Retinal pigment epithelial cell (primary cell): Measurements from ENCODE around the gene NDUFA13.

Source experiments
- DNase-seq: peaks from one replicate; pipeline ENCODE4 v3.0.0-alpha.2; 2010; ENCODE audit warnings: low read depth
- H3K4me3 ChIP-seq: 2 replicates; pipeline ENCODE4 v1.5.1; 2011; ENCODE audit warnings: mild to moderate bottlenecking, low read length, control low read depth, moderate library complexity
- CTCF ChIP-seq: conservative IDR thresholded peaks from 2 replicates; pipeline ENCODE4 v1.5.1; 2011; ENCODE audit warnings: low read depth, low read length, control low read depth, inconsistent platforms

The NDUFA13 gene

GRCh38 chr19:19527674-19528625 lies 11.9 kb downstream of the NDUFA13 start:
- no peak for DNase-seq

DNA sequence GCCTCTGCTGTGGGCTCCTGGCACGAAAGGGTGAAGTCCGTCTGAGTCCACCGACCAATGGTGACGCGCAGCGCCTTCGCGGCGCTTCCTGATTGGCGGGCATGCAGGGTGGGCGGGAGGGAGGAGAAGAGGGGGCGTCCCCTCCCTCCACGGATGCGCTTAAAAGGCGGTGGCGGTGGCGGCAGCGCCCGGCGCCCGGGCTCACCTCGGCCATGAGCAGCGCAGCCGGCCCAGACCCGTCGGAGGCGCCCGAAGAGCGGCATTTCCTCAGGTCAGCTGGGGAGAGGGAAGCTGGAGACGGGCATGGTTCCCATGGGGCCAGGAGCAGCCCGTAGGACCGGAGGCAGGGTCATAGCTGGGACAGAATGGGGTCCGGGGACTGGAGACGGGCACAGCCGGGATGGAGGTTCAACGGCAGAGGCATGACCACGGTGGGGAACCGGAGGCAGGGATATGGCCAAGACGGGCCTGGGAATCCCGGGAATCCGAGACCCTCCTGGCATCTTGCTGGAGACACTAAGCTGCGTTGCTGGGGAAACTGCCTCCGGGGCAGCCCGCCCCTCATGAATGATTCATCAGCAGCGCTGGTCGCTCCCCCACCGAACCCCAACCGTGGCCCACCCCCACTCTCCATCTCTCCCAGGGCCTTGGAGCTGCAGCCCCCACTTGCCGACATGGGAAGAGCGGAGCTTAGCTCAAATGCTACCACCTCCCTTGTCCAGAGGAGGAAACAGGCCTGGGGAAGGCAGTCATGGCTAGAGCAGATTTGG lies 12.9 kb downstream of the NDUFA13 start, which contains the start of gene YJEFN3:
YJEFN3 (plus strand) TSS at position 191 of the 770 bp plus-strand sequence; CDS start at position 213, 22 bp downstream.
- no peak for TF ChIP-seq CTCF
- DNase-seq: no peak
- H3K4me3 ChIP-seq: peak within 1 kb of the TSS; percentile 31

More at GRCh38 chr19:19527674-19528625, 11.9 kb downstream of the NDUFA13 start:
- no peak for TF ChIP-seq CTCF
- H3K4me3 ChIP-seq: no peak overlapping the region

DNA sequence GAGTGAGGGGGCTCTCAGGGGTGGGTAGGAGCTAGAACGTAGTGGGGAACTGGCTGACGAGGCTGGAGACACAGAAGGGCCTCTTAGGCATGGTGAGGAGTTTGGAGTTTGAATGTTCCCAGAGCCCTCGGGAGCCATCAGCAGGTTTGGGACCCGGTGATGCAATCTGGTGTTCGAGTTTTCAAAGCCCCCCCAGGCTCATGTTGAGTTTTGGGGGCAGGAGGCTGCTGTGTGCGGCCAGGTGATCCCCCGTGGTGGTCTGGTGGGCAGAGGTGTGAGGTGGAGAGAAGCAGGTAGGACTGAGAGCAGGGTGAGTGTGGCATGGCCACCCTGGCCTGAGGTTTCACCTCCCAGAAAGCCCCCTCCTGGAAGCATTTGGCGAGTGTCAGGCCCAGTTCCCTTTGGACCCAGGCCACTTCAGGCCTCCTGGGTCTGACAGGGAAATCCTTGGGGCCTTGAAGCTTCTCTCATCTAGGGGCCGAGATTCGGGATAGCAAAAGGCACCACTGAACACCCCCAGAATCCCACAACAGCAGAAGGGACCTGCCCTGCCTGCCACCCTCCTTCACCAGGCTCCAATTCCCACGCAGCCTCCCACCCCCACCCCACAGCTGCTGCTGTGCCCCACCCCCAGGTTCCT lies 13.9 kb downstream of the NDUFA13 start:
- no peak overlapping the region for H3K4me3 ChIP-seq
- no peak for DNase-seq
- no peak for TF ChIP-seq CTCF

- H3K4me3 ChIP-seq: no peak overlapping the region
- TF ChIP-seq CTCF: no peak
- no peak for DNase-seq
Observed at GRCh38 chr19:19530423-19530804, 14.4 kb downstream of the NDUFA13 start.

GRCh38 chr19:19530889-19531288 lies 14.9 kb downstream of the NDUFA13 start:
- TF ChIP-seq CTCF: no peak
- DNase-seq: no peak
- H3K4me3 ChIP-seq: no peak overlapping the region

GRCh38 chr19:19531951-19532805 lies 16.2 kb downstream of the NDUFA13 start:
- H3K4me3 ChIP-seq: no peak overlapping the region
- DNase-seq: no peak
- TF ChIP-seq CTCF: peak; percentile 96
